ENCODE measurements around the gene RYR2. TPM values are rescaled to one million over a fixed set of nuclear protein-coding genes. Genes with fewer than 3 reads are reported as not detected.

RYR2 gene
- total RNA-seq, 3 donors from 2014 or later, result 0.35 to 5.9 (median 0.94) TPM

DNA sequence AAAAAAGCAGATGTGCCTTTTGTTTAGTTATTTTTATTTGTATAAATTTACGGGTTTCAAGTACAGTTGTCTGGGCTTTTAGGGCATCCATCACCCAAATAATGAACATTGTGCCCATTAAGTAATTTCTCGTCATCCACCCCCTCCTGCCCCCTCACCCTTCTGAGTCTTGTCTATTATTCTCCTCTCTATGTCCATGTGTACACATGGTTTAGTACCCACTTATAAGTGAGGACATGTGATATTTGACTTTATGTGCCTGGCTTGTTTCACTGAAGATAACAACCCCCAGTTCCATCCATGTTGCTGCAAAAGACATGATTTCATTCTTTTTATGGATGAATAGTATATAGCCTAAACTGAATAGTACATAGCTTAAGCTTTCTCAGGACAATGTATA lies 659.5 kb downstream of the RYR2 start:
- ATAC-seq, result no peak
- H3K9me3 ChIP-seq, result no peaks in the 10 kb centered on the region
- no peaks in the 10 kb centered on the region for H3K4me1 ChIP-seq (ENCODE audit: low read depth)
- TF ChIP-seq, protein P1, sequence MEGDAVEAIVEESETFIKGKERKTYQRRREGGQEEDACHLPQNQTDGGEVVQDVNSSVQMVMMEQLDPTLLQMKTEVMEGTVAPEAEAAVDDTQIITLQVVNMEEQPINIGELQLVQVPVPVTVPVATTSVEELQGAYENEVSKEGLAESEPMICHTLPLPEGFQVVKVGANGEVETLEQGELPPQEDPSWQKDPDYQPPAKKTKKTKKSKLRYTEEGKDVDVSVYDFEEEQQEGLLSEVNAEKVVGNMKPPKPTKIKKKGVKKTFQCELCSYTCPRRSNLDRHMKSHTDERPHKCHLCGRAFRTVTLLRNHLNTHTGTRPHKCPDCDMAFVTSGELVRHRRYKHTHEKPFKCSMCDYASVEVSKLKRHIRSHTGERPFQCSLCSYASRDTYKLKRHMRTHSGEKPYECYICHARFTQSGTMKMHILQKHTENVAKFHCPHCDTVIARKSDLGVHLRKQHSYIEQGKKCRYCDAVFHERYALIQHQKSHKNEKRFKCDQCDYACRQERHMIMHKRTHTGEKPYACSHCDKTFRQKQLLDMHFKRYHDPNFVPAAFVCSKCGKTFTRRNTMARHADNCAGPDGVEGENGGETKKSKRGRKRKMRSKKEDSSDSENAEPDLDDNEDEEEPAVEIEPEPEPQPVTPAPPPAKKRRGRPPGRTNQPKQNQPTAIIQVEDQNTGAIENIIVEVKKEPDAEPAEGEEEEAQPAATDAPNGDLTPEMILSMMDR (IDR thresholded peaks at IDR 0.05), result no peak
- no peaks in the 10 kb centered on the region for H3K36me3 ChIP-seq (ENCODE audit: low read depth)
- no peak overlapping the region for H3K4me3 ChIP-seq
- intact Hi-C loops (cut with DNase I, micrococcal nuclease), result no loop called here
- no peak for DNase-seq

DNA sequence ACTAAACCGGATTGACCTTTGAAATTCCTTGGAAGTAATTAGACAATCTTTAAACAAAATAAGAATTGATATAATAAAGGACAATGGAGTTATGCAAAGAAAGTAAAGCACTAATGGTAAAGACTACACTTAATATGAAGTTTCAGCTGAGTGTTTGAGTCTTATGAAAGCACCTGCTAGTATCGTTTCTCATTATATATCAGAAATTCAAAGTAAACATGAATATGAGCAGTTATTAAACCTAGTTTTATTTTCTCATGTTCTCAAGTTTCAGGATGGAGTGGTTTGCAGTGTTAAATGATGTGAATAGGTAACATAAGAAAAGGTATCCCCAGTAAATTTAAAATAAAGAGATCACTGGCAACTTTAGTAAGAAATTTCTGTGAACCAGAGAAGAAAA lies 660.2 kb downstream of the RYR2 start:
- TF ChIP-seq, protein P1 (IDR thresholded peaks at IDR 0.05), result no peak
- DNase-seq (no peak), ATAC-seq (no peak)
- Histone ChIP-seq H3K4me1 (ENCODE audit: low read depth) (no peaks in the 10 kb centered on the region), H3K9me3 (no peaks in the 10 kb centered on the region), H3K4me3 (no peak overlapping the region), H3K36me3 (ENCODE audit: low read depth) (no peaks in the 10 kb centered on the region)
- intact Hi-C loops (cut with DNase I, micrococcal nuclease), result no loop called here

DNA sequence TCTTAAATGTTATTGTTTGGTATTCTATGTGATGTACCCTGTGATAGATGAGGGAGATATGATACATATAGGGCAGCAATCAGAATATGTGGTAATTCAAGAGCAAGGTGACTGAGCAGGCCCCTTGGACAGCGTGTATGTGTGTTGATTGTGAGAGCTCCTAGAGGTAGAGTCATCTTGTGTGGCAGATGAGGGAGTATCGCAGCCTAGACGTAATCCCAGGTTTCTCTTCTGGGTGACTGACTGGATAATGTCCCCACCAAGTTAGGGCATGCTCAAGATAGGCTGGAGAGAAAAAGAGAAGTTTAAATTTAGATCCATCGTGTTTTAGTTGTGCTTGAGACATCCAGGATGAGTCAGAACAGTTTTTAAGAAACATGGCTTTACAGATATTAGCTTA lies 663.5 kb downstream of the RYR2 start:
- DNase-seq (no peak), ATAC-seq (no peak)
- TF ChIP-seq, protein P1 (IDR thresholded peaks at IDR 0.05), result no peak
- H3K36me3 ChIP-seq (ENCODE audit: low read depth), result no peaks in the 10 kb centered on the region
- intact Hi-C loops (cut with DNase I, micrococcal nuclease), result no loop called here
- H3K9me3 ChIP-seq, result no peaks in the 10 kb centered on the region
- H3K4me3 ChIP-seq, result no peak overlapping the region
- H3K4me1 ChIP-seq (ENCODE audit: low read depth), result no peaks in the 10 kb centered on the region

DNA sequence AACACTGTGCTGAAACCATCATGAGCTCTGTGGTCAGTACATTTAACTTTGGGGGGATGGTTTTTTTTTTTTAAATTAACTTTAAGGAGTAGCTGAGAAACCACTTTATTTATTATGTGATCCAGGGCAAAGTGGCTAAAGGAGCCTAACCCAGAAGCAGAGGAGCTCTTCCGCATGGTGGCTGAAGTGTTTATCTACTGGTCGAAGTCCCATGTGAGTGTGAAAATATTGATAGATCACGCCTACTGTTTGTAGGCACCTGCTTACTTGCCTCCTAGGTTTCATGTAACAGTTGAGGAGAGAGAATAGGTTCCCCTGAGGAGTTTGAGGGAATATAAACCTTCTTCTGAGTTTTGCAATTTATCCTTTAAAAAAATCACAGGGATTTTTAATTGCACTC lies 667.4 kb downstream of the RYR2 start:
- Histone ChIP-seq H3K4me3 (no peak overlapping the region), H3K36me3 (ENCODE audit: low read depth) (no peaks in the 10 kb centered on the region), H3K9me3 (no peaks in the 10 kb centered on the region), H3K4me1 (ENCODE audit: low read depth) (no peaks in the 10 kb centered on the region)
- peak; percentile 42 for ATAC-seq
- TF ChIP-seq, protein P1 (IDR thresholded peaks at IDR 0.05), result no peak
- peak in 1 of 3 donors; percentile 5 for DNase-seq
- intact Hi-C loops (cut with DNase I, micrococcal nuclease), result no loop called here

DNA sequence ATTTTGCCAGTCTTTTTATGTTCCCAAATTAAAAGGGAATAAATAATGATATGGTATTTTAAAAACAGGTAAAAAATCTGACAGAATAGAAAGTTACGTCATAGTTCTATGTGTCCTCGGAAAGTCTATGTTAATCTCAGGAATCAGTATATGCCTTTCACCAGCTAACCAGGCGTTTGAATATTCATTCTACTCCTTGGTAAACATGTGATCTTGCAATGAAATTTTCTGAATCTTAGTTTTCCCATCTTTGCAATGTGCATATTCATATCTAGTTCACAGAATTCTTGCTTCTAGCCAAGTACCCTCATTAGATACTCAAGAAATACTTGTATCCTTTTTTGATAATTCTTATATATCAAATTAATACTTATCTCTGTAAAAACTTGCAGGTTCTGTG lies 669.3 kb downstream of the RYR2 start:
- H3K4me1 ChIP-seq (ENCODE audit: low read depth), result no peaks in the 10 kb centered on the region
- ATAC-seq (no peak), DNase-seq (no peak)
- H3K4me3 ChIP-seq, result no peak overlapping the region
- TF ChIP-seq, protein P1 (IDR thresholded peaks at IDR 0.05), result no peak
- no peaks in the 10 kb centered on the region for H3K9me3 ChIP-seq
- no peaks in the 10 kb centered on the region for H3K36me3 ChIP-seq (ENCODE audit: low read depth)
- intact Hi-C loops (cut with DNase I, micrococcal nuclease), result no loop called here

DNA sequence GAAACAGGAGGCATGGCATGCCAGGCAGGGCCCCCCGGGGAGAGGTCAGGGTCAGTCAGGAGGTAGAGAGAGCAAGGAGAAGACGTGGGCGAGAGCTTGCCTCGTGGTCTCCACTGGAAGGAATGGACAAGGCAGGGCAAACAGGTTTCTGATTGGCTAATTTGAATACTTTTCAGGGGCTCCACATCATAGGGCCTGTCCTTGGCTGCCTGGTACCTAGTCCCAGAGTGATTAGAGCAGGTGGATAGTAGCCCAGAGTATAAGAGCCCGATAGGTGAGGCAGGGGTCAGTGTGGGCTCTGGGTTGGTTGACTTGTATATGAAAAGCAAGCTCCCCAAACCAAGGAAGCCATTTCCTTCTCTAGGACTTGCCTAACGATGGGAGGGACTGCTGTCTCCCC lies 670.1 kb downstream of the RYR2 start:
- Histone ChIP-seq H3K4me3 (no peak overlapping the region), H3K36me3 (ENCODE audit: low read depth) (no peaks in the 10 kb centered on the region), H3K9me3 (no peaks in the 10 kb centered on the region), H3K4me1 (ENCODE audit: low read depth) (no peaks in the 10 kb centered on the region)
- TF ChIP-seq, protein P1 (IDR thresholded peaks at IDR 0.05), result no peak
- intact Hi-C loops (cut with DNase I, micrococcal nuclease), result no loop called here
- ATAC-seq (no peak), DNase-seq (no peak)
